Stomach smooth muscle (tissue), 2 donors: ENCODE results near the gene PRLHR.

Source experiments
- H3K27ac ChIP-seq: one replicate; pipeline ENCODE4 v1.7.0; 2013; ENCODE audit warnings: mild to moderate bottlenecking, low read length, inconsistent platforms
- H3K27me3 ChIP-seq, 2 donors: one replicate each; pipeline ENCODE4 v1.7.0; 2013; ENCODE audit warnings: low read length in 2 of 2; ENCODE audit not compliant: insufficient read depth in 2 of 2, control insufficient read depth in 1 of 2
- H3K36me3 ChIP-seq, 2 donors: one replicate each; pipeline ENCODE4 v1.7.0; 2013; ENCODE audit warnings: low read length in 2 of 2; ENCODE audit not compliant: control insufficient read depth in 2 of 2, insufficient read depth in 2 of 2
- H3K4me1 ChIP-seq: one replicate; pipeline ENCODE4 v1.7.0; 2013; ENCODE audit warnings: low read length; ENCODE audit not compliant: control insufficient read depth, insufficient read depth
- H3K4me3 ChIP-seq, 2 donors: one replicate each; pipeline ENCODE4 v1.7.0; 2013; ENCODE audit warnings: low read length in 2 of 2
- H3K9ac ChIP-seq, 2 donors: one replicate each; pipeline ENCODE4 v1.7.0; 2013; ENCODE audit warnings: low read length in 2 of 2, mild to moderate bottlenecking in 1 of 2
- H3K9me3 ChIP-seq, 2 donors: one replicate each; pipeline ENCODE4 v1.7.0; 2013; ENCODE audit warnings: low read length in 2 of 2; ENCODE audit not compliant: control insufficient read depth in 2 of 2
- donor health status: healthy.
- donor health status: Pancreatic carcinoma.

PRLHR gene

GRCh38 chr10:118572256-118573041 is 23.0 kb downstream of the PRLHR start:
- no peaks in the 10 kb centered on the region for H3K9me3 ChIP-seq
- no peaks in the 10 kb centered on the region for H3K36me3 ChIP-seq
- H3K27ac ChIP-seq = no peak overlapping the region
- H3K27me3 ChIP-seq = no peaks in the 10 kb centered on the region
- H3K4me3 ChIP-seq = no peak overlapping the region
- H3K4me1 ChIP-seq = peaks cover 19% of the 10 kb centered on the region
- no peak overlapping the region for H3K9ac ChIP-seq

GRCh38 chr10:118571123-118571522 is 24.3 kb downstream of the PRLHR start:
- Histone ChIP-seq H3K4me3 (peak overlapping the region in 1 of 2 donors; percentile 40), H3K27ac (peak overlapping the region; percentile 55), H3K9ac (peak overlapping the region in 1 of 2 donors; percentile 21)

DNA sequence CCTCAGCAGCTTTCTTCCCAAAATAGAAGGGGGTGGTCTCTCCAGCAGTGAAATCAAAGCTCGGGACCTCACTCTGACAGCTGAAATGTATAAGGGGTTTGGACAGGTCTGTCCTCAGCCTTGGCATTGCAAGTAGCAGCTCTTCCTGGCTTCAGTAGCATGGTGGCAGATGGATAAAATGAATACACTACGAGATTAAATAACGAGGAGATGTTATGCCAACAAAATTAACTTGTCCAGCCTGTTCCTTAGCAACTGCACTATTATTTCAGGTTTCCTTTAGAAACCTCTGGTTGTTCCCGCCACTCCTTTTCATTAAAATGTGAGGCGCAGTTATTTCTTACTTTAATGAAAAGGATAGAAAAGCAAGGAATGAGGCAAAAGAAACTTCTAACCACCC is 24.9 kb downstream of the PRLHR start:
- H3K4me1 ChIP-seq = peaks cover 19% of the 10 kb centered on the region
- no peak overlapping the region for H3K4me3 ChIP-seq
- no peaks in the 10 kb centered on the region for H3K9me3 ChIP-seq
- no peak overlapping the region for H3K9ac ChIP-seq
- no peaks in the 10 kb centered on the region for H3K27me3 ChIP-seq
- H3K36me3 ChIP-seq = no peaks in the 10 kb centered on the region
- peak overlapping the region; percentile 55 for H3K27ac ChIP-seq

More at GRCh38 chr10:118571123-118571522, 24.3 kb downstream of the PRLHR start:
- Histone ChIP-seq H3K9me3 (no peaks in the 10 kb centered on the region), H3K4me1 (peaks cover 19% of the 10 kb centered on the region), H3K36me3 (no peaks in the 10 kb centered on the region), H3K27me3 (no peaks in the 10 kb centered on the region)

GRCh38 chr10:118569882-118570252 is 25.6 kb downstream of the PRLHR start:
- H3K4me3 ChIP-seq = no peak overlapping the region
- no peak overlapping the region for H3K9ac ChIP-seq
- H3K27me3 ChIP-seq = no peaks in the 10 kb centered on the region
- no peak overlapping the region for H3K27ac ChIP-seq
- H3K4me1 ChIP-seq = peaks cover 19% of the 10 kb centered on the region
- no peaks in the 10 kb centered on the region for H3K36me3 ChIP-seq
- H3K9me3 ChIP-seq = no peaks in the 10 kb centered on the region

GRCh38 chr10:118569241-118569881 is 26.1 kb downstream of the PRLHR start:
- Histone ChIP-seq H3K4me3 (no peak overlapping the region), H3K9ac (no peak overlapping the region), H3K36me3 (no peaks in the 10 kb centered on the region), H3K27me3 (no peaks in the 10 kb centered on the region), H3K4me1 (peaks cover 19% of the 10 kb centered on the region), H3K27ac (no peak overlapping the region), H3K9me3 (no peaks in the 10 kb centered on the region)

DNA sequence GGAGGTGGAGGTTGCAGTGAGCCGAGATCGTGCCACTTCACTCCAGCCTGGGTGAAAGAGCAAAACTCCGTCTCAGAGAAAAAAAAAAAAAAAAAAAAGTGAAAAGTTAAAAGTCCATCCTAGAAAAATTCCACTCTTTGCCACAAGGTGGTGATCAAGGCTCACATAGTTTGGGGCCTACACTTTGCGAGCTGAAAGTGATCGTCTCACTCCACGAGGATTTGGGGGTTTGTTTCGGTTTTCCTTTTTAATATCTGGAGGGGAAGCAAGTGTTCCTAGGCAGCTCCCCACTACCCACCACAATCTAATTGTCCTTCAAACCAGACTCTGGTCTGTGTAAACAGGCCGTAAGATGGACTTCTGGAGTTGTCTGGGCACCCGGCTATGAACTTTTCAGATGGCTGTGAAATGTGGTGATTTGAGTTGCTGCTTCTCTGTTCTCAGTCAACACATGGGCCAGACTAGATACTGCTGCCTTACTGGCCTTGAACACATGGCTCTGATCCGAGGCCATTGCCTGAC is 27.1 kb downstream of the PRLHR start:
- Histone ChIP-seq H3K27ac (no peak overlapping the region), H3K27me3 (no peaks in the 10 kb centered on the region)

DNA sequence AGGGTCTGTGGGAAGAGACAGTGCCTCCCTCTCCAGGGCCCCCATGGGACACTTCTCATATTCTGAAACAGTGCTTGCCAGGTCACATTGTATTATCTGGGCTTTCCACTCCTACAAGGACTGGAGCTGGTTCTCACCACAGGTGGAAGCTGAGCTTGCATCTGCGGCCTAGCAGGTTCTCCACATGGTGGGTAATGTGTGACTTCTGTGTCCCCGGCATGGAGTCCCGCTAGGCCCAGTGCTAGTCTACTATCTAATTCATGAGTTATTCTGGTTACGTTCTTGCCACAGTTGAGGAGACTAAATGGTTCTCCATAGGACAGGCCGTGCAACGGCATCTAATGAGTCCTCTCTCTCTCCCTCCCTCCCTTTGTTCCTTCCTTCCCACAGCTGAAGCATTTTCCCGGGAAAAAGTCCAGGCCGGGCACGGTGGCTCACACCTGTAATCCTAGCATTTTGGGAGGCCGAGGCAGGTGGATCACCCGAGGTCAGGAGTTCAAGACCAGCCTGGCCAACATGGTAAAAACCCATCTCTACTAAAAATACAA is 27.7 kb downstream of the PRLHR start:
- Histone ChIP-seq H3K4me1 (peaks cover 19% of the 10 kb centered on the region), H3K9me3 (no peaks in the 10 kb centered on the region), H3K36me3 (no peaks in the 10 kb centered on the region), H3K27me3 (no peaks in the 10 kb centered on the region), H3K27ac (no peak overlapping the region), H3K4me3 (no peak overlapping the region), H3K9ac (no peak overlapping the region)

More for the DNA sequence above, 27.1 kb downstream of the PRLHR start:
- H3K9ac ChIP-seq = peak overlapping the region; percentile 35 to 62
- peak overlapping the region; percentile 21 to 67 for H3K4me3 ChIP-seq
- peaks cover 19% of the 10 kb centered on the region for H3K4me1 ChIP-seq
- H3K9me3 ChIP-seq = no peaks in the 10 kb centered on the region
- no peaks in the 10 kb centered on the region for H3K36me3 ChIP-seq

- Histone ChIP-seq H3K9ac (no peak overlapping the region), H3K36me3 (no peaks in the 10 kb centered on the region), H3K4me3 (no peak overlapping the region), H3K27ac (no peak overlapping the region), H3K9me3 (no peaks in the 10 kb centered on the region), H3K4me1 (peaks cover 19% of the 10 kb centered on the region), H3K27me3 (no peaks in the 10 kb centered on the region)
Observed at GRCh38 chr10:118566911-118567310, 28.5 kb downstream of the PRLHR start.

GRCh38 chr10:118565301-118566075 is 30.0 kb downstream of the PRLHR start:
- Histone ChIP-seq H3K27me3 (no peaks in the 10 kb centered on the region), H3K27ac (no peak overlapping the region), H3K9ac (no peak overlapping the region), H3K4me3 (no peak overlapping the region), H3K4me1 (peaks cover 9% of the 10 kb centered on the region), H3K36me3 (no peaks in the 10 kb centered on the region), H3K9me3 (peaks cover 0 to 3% of the 10 kb centered on the region in 2 donors)

DNA sequence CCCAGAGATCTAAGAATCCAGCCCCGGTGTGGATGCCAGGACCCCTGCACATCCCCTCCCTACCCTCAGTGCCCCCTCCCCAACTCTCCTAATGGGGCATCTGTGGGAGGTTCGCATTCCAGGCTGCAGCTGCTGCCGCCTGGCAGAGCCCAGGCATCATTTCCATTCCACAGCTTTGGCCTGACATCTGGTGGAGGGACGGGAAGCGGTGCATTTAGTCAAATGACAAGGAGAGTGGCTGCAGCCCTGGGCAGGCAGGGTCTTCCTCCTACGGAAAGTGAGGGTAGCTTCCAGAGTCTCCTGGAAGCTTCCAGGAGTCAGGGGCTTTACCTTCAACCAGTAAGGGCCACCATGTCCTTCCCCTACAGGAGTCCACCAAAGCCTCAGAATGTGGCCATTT is 30.8 kb downstream of the PRLHR start:
- Histone ChIP-seq H3K4me3 (no peak overlapping the region), H3K9ac (no peak overlapping the region), H3K36me3 (no peaks in the 10 kb centered on the region), H3K27me3 (no peaks in the 10 kb centered on the region), H3K27ac (no peak overlapping the region), H3K4me1 (peaks cover 7% of the 10 kb centered on the region), H3K9me3 (peaks cover 0 to 3% of the 10 kb centered on the region in 2 donors)
